ENCODE measurements around the gene BTNL8. TPM values are rescaled to one million over a fixed set of nuclear protein-coding genes. Genes with fewer than 3 reads are reported as not detected.

The BTNL8 gene
- total RNA-seq, 1 donor from 2014 or later: not detected

DNA sequence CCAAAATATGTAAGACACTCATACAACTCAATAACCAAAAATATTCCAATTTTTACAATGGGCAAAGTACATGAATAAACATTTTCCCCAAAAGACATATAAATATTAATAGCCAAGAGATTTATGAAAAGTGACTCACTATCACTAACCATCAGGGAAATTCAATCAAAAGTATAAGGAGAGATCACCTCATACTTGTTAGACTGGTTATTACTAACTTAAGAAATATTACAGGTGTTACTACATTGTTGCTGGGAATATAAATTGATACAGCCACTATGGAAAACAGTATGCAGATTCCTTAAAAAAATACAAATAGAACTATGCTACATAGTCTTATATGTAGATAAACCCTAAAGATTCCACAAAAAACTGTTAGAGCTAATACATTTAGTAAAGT lies 21.8 kb downstream of the BTNL8 start:
- no peak overlapping the region for H3K4me3 ChIP-seq (ENCODE audit: low read depth, low read length)
- TF ChIP-seq, protein P1, sequence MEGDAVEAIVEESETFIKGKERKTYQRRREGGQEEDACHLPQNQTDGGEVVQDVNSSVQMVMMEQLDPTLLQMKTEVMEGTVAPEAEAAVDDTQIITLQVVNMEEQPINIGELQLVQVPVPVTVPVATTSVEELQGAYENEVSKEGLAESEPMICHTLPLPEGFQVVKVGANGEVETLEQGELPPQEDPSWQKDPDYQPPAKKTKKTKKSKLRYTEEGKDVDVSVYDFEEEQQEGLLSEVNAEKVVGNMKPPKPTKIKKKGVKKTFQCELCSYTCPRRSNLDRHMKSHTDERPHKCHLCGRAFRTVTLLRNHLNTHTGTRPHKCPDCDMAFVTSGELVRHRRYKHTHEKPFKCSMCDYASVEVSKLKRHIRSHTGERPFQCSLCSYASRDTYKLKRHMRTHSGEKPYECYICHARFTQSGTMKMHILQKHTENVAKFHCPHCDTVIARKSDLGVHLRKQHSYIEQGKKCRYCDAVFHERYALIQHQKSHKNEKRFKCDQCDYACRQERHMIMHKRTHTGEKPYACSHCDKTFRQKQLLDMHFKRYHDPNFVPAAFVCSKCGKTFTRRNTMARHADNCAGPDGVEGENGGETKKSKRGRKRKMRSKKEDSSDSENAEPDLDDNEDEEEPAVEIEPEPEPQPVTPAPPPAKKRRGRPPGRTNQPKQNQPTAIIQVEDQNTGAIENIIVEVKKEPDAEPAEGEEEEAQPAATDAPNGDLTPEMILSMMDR (conservative IDR thresholded peaks at IDR 0.05; ENCODE audit: low read depth, low read length): no peak
- no peak for DNase-seq (ENCODE audit: low read depth)

DNA sequence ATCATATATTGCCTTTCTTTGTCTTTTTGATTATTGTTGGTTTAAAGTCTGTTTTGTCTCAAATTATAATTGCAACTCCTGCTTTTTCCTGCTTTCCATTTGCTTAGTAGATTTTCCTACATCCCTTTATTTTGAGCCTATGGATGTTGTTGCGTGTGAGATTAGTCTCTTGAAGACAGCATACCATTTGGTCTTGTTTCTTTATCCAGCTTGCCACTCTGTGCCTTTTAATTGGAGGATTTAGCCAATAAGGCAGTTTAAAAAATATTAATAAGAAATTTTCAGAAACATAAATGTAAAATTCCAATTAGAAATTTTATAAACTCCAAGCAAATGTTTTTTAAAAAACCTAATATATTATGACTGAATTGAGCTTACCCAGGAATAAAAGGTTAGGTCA lies 24.0 kb downstream of the BTNL8 start:
- DNase-seq (ENCODE audit: low read depth): no peak
- TF ChIP-seq, protein P1 (conservative IDR thresholded peaks at IDR 0.05; ENCODE audit: low read depth, low read length): no peak
- no peak overlapping the region for H3K4me3 ChIP-seq (ENCODE audit: low read depth, low read length)

DNA sequence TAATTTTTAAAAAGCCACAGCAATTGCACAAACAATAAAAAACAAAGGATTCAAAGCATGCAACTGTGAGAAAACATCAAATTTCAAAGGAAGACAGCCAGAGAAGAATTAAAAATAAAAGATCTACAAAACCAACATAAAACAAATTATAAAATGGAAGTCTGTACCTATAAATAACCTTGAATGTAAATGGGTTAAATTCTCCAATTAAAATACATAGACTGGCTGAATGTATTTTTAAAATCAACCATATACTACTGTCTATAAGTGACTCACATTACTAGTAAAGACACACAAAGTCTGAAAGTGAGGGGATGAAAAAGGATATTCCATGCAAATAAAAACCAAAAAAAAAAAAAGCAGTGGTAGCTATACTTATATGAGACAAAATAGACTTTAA lies 33.7 kb downstream of the BTNL8 start:
- TF ChIP-seq, protein P1 (conservative IDR thresholded peaks at IDR 0.05; ENCODE audit: low read depth, low read length): no peak
- no peak for DNase-seq (ENCODE audit: low read depth)
- no peak overlapping the region for H3K4me3 ChIP-seq (ENCODE audit: low read depth, low read length)

DNA sequence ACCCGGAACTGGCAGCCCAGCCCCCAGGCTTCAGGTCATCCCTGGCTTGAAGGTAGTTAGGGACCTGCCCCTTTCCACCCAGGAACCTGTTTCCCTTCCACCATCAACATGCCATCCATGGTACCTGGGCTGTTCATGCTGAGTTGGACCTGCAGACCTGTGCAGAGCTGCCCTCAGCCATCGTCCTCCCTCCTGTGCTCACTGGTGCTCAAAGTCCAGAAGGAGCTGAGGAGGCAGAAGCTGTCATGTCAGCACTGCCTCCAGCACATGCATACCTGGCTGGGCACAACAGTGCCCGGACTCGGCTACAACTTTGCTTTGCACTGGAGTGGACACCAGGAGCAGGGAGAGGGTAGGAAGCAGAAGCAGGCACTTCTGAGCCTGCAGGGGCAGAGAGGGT lies 36.2 kb downstream of the BTNL8 start:
- TF ChIP-seq, protein P1 (conservative IDR thresholded peaks at IDR 0.05; ENCODE audit: low read depth, low read length): no peak
- no peak for DNase-seq (ENCODE audit: low read depth)
- H3K4me3 ChIP-seq (ENCODE audit: low read depth, low read length): no peak overlapping the region

DNA sequence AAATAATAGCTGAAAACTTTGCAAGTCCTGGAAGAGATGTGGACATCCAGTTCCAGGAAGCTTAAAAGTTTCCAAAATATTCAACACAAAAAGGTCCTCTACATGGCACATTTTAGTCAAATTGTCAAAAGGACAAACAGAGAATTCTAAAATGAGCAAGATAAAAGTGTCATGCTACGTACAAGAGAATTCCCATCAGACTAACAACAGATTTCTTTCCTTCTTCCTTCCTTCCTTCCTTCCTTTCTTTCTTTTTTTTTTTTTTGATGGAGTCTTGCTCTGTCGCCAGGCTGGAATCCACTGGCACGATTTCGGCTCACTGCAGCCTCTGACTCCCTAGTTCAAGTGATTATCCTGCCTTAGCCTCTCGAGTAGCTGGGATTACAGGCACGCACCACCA lies 39.3 kb downstream of the BTNL8 start:
- no peak for DNase-seq (ENCODE audit: low read depth)
- no peak overlapping the region for H3K4me3 ChIP-seq (ENCODE audit: low read depth, low read length)
- TF ChIP-seq, protein P1 (conservative IDR thresholded peaks at IDR 0.05; ENCODE audit: low read depth, low read length): no peak

DNA sequence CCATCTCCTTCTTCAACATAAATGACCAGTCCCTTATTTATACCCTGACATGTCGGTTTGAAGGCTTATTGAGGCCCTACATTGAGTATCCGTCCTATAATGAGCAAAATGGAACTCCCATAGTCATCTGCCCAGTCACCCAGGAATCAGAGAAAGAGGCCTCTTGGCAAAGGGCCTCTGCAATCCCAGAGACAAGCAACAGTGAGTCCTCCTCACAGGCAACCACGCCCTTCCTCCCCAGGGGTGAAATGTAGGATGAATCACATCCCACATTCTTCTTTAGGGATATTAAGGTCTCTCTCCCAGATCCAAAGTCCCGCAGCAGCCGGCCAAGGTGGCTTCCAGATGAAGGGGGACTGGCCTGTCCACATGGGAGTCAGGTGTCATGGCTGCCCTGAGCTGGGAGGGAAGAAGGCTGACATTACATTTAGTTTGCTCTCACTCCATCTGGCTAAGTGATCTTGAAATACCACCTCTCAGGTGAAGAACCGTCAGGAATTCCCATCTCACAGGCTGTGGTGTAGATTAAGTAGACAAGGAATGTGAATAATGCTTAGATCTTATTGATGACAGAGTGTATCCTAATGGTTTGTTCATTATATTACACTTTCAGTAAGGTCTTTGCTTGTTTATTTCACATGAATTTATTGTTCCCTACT lies 51.5 kb downstream of the BTNL8 start:
- TF ChIP-seq, protein P1 (conservative IDR thresholded peaks at IDR 0.05; ENCODE audit: low read depth, low read length): no peak
- no peak for DNase-seq (ENCODE audit: low read depth)
- H3K4me3 ChIP-seq (ENCODE audit: low read depth, low read length): no peak overlapping the region

DNA sequence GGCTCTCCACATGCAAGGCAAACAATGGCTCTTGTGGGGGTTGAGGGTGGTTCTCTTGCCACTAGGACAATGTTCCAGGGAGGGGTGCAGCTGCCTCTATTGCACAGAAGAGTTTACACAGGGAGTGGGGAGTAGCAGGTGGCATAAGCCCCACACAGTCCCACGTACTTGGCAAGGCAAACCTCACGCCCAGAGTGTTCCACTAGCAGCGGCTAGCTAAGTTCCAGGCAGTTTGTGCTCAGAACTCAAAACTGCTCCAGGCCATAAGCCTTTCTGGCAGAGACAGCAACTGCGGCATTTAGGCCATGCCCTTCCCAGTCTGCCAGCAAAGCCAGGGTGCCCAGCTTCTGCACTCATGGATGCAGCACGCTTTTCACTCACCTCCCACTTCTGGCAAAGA lies 60.7 kb downstream of the BTNL8 start:
- H3K4me3 ChIP-seq (ENCODE audit: low read depth, low read length): no peak overlapping the region
- no peak for DNase-seq (ENCODE audit: low read depth)
- TF ChIP-seq, protein P1 (conservative IDR thresholded peaks at IDR 0.05; ENCODE audit: low read depth, low read length): no peak
